ENCODE data around the gene PRKCD.

PRKCD gene

DNA sequence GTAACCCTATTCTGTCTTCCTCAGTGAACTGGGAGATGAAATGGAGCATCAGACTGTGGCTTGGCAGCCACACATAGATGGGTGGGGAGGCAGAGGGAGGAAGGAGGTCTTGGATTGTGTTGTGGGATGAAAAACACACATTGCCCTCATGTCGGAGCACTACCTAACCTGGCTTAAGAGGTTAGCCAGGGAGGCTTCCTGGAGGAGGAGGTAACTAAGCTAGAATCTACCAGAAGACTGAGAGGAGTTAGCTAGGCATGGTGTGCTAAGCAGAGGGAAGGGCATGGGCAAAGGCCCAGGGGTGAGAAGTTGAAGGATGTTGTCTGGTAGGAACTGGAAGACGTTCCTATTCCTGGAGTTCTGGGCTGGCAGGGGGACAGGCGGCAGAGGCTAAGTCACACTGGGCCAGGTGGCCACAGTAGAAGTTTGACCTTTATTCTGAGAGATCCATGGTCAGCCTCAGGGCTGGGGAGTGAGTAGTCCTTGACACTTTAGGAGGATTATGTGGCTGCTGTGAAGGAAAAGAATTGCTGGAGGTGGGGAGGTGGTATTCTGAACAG, 7.7 kb upstream of the PRKCD start:
- in situ Hi-C loops (cut with MboI; ENCODE audit: low sequenced_read_pairs) = no loop called here

DNA sequence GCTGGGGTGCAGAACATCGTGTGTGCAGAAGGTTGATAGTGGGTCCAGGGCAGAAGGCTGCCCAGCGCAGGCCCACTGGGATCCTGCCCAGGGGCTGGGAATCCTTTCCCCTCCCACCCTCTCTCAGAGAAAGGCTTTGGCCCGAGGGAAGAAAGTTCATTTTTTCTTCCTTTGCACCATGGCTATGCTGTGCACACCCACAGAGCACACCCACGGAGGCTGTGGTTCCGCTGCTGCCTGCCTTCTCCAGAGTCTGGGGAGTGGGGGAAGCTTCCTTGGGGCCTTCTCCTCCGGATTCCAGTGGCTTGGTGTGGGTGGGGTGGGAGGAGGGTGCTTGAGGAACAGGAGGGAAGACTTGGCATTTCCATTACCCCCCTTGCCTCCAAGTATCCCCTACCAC, 7.0 kb upstream of the PRKCD start:
- in situ Hi-C loops (cut with MboI; ENCODE audit: low sequenced_read_pairs) = no loop called here

DNA sequence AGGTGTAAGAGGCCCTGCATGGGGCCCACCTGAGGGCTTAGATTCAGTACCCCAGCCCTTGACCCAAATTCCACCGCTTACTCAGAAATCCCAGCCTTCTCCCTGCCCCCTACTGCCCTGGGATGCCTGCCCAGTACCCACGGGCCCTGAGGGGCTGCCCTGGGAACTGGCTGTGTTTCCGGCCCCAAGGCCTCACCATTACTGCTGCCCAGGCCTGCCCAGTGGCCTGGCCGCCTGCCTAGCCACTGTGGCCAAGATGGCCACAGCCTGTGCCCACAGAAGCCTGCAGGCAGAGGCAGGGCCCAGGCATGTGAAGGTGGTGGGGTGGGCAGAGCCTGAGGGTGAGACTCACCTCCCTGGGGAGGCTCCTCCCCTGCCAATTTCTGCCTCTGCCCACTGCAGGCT, 6.1 kb upstream of the PRKCD start:
- in situ Hi-C loops (cut with MboI; ENCODE audit: low sequenced_read_pairs) = no loop called here

DNA sequence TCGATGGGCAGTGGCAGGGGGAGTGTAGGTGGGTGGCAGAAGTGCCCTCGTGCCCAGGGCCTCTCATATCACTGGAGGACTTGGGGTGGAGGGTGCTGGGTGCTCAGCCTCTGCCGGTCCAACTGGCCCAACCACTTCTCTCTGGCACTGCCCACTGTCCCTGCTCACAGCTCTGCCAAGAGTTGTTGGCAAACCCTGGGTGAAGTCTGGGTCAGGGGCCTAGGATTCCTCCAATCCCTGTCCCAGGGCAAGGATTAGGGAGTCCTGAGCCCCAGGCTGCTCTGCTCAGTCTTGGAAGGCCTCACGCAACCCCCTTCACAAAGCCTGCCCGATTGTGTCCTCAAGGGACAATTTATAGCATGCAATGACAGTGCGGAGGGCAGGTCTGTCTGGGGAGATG, 5.2 kb upstream of the PRKCD start:
- in situ Hi-C loops (cut with MboI; ENCODE audit: low sequenced_read_pairs) = no loop called here

DNA sequence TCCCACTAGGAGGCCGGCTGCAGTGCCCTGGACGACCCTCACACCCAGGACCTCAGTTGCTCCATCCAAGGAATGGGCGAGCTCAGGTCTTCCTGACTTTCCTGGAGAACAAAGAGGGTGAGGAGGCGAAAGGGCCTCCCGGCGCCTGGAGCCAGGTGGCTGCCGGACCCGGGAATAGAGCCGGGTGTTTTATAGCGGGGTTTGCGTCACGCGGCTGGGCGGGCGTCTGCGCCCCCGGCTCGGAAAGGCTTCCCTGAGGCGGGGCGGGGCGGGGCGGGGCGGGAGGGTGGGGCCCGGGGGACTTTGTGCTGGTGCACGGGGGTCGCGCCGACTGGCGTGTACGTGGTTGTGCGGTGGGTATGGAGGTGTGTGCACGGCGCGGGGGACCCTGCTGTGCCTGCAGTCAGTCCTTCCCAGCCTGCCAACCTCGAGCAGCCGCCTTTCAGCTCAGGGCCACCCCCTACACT, 4.6 kb upstream of the PRKCD start:
- in situ Hi-C loops (cut with MboI; ENCODE audit: low sequenced_read_pairs) = no loop called here

DNA sequence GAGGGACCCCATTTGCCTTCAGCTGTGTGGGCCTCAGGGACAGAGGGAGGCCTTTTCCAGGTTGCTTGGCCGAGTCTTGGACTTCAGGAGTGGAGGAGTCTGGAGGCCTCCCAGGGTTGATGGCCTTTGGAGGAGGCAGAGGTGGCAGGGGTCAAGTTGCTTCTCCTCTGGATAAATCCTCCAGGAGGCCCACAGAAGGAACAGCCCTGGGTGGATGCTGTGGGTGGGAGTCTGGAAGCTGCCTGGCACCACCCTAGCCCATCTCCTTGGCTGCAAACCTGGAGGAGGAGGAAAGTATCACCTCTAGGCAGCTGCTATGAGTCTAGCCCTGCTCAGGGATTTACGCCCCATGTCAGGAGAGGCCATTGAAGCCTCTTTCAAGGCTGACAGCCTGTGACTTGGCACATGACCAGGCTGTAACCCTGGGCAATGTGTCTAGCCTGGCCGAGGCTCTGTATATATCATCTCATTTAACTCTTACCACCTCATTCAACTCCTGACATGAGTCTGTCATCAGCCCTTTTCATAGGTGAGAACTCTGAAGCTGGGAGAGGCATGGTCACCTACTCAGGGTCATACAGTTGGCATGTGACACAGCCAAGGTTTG, 2.9 kb upstream of the PRKCD start:
- in situ Hi-C loops (cut with MboI; ENCODE audit: low sequenced_read_pairs) = no loop called here

DNA sequence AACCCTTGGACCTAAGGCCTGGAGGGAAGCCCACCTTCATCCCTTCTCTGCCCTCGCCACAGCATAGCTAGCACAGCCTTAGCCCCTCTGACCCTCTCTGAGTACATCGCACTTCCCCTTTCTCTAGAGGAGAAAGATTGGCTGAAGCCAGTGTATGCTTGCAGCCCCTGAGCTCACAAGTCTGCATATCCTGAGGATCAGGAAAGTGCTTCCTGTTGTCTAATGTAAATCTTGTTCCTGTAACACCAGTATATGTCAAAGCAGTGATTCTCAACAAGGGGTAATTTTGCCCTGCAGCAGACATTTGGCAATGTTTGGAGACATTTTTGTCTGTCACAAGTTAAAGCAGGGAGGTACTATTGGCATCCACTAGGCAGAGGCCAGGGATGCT, 2.2 kb upstream of the PRKCD start:
- in situ Hi-C loops (cut with MboI; ENCODE audit: low sequenced_read_pairs) = no loop called here

DNA sequence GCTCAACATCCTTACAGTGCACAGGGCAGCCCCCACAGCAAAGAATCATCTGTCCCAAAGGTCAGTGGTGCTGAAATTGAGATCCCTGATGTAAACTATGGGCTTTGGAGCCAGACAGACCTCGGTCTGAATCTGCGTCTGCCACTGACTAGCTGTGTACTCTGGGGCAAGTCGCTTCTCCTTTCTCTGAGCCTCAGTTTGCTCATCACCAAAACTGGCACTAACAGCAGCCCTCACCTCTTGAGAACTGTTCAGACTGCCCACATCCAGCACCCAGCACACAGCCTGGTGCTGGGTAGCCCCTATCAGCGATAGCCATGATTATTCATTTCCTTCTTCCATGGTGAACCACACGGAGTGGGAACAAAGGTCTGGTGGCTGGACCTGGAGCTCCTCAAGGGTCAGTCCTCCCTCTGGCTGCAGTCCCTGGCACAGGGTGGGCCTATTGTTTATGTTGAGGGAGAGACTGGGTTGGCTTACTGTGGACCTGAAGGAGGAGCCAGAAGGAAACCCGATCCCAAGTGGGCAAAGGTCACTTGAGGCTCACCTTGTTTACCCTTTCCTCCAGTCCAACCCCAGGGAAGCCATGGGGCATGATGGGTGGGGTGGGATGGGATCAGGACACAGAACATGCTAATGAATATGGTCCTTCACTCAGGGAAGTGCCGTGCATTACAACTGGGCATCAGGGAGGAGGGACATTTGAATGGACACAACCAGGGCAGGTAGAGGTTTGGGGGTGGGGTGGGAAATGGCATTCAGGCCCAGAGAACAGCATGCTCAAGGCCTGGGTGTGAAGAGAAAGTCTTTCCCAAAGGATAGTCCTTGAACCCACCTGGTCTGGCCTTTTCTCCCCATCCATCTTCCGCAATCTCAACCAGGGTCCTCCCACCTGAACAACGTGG, 1.6 kb upstream of the PRKCD start:
- in situ Hi-C loops (cut with MboI; ENCODE audit: low sequenced_read_pairs) = no loop called here

DNA sequence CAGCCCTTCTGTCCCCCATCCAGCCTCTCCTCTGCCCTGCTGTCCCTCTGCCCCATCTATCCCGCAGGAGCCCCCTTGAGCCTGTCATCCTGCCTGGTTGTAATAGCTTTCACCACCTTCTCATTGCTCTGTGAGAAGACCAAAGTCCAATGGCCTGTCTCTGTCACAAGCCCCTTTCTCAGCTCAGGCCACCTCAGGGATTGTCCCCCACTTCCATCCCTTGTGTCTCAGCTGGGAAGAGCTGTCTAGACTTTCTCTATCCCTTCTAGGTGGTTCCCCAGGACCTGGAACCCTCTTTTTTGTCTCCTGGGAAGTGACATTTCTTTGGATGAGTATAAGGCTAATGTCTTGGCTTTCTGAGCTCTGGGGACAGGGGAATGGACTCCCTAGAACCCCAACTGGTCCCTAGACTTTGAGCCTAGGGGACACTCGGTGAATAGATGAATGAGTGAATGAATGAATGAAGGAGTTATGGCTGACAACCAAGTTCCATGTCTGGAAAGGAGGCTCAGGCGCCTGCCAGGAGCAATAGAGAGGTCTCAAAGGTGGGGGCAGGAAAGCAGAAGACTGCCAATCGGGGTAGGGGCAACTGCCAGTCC, 849 bp upstream of the PRKCD start:
- in situ Hi-C loops (cut with MboI; ENCODE audit: low sequenced_read_pairs) = no loop called here

DNA sequence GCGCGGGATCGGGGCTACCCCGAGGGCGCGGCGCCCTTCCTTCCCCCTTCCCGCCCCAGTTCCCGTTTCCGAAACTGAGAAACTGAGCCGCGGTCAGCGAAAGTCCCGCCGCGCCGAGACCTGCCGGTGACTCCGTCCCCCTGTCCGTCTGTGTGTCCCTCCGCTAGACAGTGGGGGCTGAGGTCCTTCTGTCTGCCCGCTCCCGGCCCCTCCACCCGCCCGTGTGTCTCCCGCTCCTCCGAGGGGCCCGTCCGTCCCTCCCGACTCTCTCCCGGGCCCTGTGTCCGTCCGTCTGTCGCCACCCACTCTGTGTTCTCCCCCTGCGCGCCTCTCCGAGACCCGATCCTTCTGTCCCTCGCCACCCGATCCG, 426 bp downstream of the PRKCD start:
- in situ Hi-C loops (cut with MboI; ENCODE audit: low sequenced_read_pairs) = no loop called here

DNA sequence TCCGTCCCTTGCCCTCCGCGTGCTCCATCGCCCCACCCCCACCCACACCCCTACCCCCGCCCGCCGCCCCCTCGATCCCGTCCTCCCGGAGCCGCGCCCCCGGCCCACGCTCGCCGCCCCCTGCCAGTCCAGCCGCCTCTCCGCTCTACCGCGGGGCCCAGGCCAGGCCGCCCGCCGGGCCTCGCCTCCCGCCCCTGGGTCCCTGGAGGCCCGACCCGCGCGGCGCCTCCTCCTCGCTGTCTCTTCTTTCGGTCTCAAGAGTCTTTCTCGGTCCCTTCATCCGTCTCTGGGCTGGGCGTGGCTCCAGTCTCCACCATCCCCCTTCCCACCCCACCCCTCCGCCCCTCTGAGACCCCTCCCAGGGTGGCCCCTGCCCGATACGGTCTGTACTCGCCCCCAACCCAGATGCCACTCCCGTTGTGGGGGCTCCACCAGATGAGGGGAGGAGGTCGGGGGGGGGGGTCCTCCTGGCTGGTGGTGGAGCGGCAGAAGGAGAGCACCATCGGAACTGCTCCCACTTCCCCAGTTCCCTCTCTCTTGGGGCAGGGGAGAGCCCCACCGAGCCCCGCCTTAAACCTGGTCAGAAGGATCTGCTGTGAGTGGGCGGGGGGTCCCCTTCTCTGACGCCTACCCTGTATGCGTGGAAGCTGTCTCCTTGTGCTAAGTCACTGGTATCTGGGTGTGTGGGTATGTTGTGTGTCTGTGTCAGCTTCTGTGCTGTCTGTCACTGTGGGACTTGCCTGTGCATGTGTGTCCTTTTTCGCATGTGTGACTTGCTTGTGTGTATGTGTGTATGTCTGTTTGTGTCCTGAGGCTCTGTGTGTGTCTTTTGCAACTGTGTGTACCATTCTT, 1.0 kb downstream of the PRKCD start:
- in situ Hi-C loops (cut with MboI; ENCODE audit: low sequenced_read_pairs) = no loop called here

DNA sequence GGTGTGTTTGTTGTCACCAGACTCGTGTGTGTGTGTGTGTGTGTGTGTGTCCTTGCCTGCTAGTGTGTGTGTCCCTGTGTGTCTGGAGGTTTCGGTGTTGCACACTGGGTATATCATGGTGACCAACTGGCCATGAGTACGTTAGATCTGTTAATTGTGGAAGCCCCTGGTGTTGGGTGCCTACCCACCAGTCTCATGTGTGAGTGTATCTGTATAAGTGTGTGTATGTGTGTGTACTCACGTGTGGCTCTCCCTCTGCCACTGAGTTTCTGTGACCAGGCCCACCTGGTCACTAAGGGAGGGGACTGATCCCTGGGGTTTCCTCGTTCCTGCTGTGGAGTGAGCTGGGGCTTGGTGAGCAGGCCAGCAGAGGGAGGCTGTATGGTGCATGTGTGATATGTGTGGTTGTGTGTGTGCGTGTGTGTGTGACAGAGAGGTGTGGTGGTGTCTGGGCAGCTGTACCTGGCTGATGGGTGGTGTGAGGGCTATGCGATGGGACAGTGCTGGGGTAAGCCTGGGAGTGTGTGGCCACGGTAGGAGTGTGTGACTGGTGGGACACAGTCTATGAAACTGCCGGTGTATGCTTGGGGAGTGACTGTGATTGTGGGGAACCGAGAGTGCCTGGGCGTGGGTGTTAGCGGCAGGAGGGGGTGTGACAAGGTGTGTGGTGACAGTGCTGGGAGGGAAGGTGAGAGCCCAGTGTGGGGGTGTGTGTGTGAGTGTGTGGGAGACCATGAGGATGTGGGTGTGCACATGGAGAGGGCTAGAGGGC, 1.8 kb downstream of the PRKCD start:
- in situ Hi-C loops (cut with MboI; ENCODE audit: low sequenced_read_pairs) = no loop called here

DNA sequence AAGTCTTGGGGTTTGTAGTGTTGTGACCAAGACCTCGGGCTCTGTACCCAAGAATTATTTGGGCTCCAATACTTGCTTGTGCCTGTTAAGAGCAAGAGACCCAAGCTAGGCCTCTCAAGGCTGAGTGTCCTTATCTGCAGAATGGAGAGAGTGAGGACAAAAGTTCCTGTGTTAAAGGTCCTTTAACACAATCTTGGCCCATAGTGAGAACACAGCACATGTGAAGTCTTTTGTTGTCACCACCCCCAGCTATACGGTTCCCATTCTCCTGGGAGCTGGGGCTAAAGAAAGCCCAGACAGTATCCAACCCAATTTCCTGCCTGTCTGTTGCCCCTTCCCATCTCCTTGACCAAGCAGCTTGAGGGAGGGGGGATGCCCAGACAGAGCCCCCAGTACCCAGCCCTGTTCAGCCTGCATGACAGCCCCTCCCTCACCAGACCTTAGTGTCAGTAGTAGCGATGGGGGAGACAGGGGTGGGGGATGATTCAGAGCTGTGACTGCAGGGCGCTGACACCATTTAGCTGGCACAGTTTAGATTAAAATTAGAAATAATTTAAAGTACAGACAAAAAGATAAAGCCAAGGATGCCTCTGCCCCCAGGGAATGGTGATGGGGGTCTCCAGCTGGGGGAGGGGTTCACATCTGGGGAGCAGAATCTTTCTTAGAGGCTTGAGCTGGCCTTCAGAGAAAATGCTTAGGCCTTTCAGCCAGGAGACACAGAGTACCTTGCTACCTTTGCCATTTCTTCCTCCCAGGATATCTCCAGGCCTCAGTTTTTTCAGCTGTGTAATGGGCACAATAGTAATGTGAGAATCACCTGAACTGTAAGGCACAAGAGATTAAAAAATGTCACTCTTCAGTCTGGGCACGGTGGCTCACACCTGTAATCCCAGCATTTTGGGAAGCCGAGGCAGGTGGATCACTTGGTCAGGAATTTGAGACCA, 2.7 kb downstream of the PRKCD start:
- in situ Hi-C loops (cut with MboI; ENCODE audit: low sequenced_read_pairs) = no loop called here

DNA sequence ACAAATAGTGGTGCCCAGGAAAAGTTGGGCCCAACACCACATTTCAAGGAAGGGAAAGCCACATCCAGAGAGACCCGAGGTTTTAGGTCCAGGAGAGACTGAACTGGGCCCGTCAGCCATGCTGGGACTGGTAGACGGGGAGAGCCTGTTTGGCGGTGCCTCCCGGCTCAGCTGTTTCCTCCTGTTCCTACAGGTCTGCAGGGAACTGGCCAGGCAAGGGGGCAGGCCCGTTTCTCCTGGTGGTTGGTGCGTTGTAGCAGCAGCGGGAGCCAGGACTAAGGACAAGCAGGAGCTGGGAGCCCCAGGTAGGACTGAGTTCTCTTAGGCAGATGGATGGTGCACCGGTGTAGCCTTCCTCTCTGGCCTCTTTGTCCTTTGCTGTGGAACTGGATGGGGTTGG, 3.9 kb downstream of the PRKCD start:
- in situ Hi-C loops (cut with MboI; ENCODE audit: low sequenced_read_pairs) = no loop called here

DNA sequence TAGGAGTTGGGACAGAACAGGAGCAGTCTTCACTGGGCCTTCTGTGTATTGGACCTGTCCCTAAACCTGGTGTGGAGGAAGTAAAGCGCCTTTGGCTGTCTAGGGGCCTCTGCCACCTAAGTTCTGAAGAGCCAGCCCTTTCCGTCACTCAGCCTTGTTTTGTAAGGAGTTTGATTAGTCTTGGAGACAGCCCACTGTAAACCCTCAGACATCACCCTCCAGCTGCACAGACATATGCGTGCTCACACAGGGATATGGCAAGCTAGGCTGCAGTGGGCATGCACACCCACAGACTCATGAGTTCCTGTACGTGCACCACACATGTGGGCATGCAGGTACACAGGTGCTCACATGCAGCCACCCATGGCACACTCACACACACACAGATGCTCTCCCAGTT, 5.2 kb downstream of the PRKCD start:
- in situ Hi-C loops (cut with MboI; ENCODE audit: low sequenced_read_pairs) = no loop called here

DNA sequence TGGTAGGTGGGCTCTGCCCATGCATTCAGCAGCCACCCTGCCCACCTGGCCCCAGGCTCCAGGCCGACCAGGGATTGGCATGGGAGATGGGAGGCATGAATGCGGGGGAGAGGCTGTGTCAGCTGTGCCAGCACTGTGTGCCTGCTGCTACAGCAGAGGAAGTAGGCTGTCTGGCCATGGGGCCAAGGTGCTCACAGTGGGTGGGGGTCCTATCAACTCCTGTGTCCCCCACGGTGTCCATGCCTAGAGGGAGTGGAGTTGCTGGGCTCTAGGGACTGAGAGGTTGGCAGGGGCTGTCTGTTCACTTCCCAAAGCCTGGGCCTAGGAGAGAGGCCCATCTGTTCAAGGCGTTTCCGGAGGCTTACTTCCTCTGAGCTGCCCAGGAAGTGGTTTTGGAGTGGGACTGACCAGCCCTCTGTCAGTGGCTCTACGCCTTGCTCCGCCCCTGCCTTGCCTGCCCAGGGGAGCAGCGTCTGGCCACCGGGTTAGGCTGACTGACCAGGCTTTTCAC, 5.8 kb downstream of the PRKCD start:
- in situ Hi-C loops (cut with MboI; ENCODE audit: low sequenced_read_pairs) = no loop called here

DNA sequence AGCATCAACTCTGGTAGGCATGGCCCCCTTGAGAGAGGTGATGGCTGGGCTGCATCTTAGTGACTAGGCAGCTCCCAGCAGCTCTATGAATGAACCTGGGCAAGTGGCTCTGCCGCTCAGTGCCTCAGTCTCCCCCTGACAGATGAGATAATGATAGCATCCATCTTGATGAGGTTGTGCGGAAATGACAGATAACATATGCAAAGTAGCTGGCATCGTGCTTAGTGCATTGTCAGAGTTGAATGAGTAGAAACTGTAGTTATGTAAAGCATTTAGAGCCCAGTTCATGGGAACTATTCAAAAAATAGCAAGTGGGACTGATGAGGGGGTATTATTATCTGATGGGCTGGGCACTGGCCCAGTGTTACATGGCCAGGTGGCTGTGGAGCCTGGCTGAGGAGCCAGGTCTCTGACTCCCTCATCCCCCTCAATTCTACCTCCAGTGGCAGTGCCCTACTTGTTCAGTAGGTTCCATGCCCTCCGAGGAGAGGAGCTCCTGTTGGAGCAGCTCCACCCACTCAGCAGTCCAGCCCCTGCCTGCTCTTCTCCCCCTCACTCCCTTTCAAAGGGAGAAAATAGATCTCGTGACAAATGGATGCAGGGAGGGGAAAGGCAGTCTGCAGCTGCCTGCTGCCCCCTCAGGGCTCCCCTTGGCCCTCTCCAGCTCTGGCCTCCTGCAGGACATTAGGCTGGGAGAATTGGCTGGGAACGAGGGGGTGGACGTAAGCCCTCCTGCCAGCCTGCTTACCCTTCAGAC, 6.6 kb downstream of the PRKCD start:
- in situ Hi-C loops (cut with MboI; ENCODE audit: low sequenced_read_pairs) = no loop called here

All from HL-60/S4 (cell line).